BJ (cell line): ENCODE results near the gene SLC34A3. TPM values are rescaled to one million over a fixed set of nuclear protein-coding genes. Genes with fewer than 3 reads are reported as not detected.

Experiments
- CTCF ChIA-PET: fragments of 350-600 bp; formaldehyde crosslinking; extraction: SDS; loops from one replicate; lab custom pipeline; 2021; ENCODE audit warnings: antibody characterized with exemption, inconsistent platforms; lab: Yijun Ruan, JAX
- POLR2A ChIA-PET: fragments of 300-600 bp; sonication (Branson Sonifier 250); formaldehyde crosslinking; extraction: SDS; loops from one replicate; lab custom pipeline; 2021; ENCODE audit warnings: antibody characterized with exemption; lab: Charles Lee
- DNase-seq: peaks from one replicate; pipeline ENCODE4 v3.0.0-alpha.2; 2011; ENCODE audit warnings: low read depth
- H3K27me3 ChIP-seq: 2 replicates; pipeline ENCODE4 v1.6.0; 2011; ENCODE audit warnings: low read length; ENCODE audit not compliant: control insufficient read depth, insufficient read depth
- H3K36me3 ChIP-seq: 2 replicates; pipeline ENCODE4 v1.5.1; 2011; ENCODE audit warnings: low read length; ENCODE audit not compliant: control insufficient read depth, insufficient read depth
- H3K4me3 ChIP-seq: 2 replicates; pipeline ENCODE4 v1.5.1; 2011; ENCODE audit warnings: low read depth, mild to moderate bottlenecking, control low read depth, low read length
- polyA plus RNA-seq: library from polyadenylated mRNA; depleted of rRNA; stranded (reverse); fragments of >200 nt; gene quantifications from 2 replicates; pipeline ENCODE4 v1.2.3, GENCODE V29; 2011
- TF ChIP-seq, protein P1 (sequence below): IDR thresholded peaks from 2 replicates; pipeline ENCODE4 v1.5.1; 2011; ENCODE audit warnings: low read depth, mild to moderate bottlenecking, control low read depth, inconsistent platforms, low read length, moderate library complexity; ENCODE audit not compliant: insufficient read depth

The SLC34A3 gene
- polyA plus RNA-seq, 1 experiment, result not detected

DNA sequence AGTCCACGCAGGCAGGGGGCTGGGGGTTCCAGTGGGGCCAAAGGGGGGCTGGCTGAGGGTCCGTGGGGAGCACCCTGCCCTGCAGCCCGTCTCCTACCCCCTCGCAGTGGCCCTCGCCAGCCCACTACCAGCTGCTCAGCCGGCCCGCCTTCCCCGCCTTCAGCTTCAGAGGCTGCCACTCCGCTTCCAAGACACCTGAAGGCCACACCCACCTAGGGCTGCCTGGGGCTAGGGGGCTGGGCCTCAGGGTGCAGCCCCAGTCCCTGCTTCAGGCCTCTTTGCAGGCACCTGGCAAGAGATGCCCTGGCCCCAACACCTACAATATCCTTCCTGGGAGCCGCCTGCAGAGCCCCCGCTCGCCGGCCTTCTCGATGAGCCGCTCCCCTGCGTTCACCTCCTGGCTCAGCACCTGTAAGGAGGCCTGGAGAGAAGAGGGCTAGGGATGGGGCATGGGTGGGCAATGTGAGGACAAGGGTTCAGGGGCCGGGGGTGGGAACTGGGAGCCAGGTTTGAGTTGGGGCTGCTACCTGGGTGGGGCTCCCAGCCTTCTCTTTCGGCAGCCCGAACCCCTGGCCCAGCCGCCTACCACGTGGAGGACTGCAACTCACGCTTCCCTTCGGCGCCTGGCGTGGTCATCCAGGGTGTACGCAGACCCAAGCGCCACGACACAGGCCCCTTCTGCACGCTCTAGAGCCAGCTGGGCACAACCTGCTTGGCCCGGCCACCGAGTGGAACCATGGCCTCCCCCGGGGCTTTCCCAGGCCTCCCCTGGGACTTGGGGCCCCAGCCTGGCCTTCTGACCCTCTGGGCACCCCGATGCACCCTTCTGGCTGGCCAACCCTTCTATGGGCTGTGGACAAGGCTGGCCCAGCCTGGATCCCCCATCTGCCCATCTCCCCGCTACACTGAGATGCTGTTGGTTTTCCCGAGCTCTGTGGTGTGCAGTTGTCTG is 22.1 kb downstream of the SLC34A3 start:
- CTCF ChIA-PET, result interaction anchor here (0.9 to 1.9 kb wide), 7 partner anchors 8 to 224 kb away, joined by 3 to 4 read pairs (median 4); partner anchors contain the start of genes TOR4A and TUBB4B
- POLR2A ChIA-PET, result interaction anchor here (0.6 kb wide), 1 partner anchor 12 kb away, joined by 3 read pairs; no protein-coding TSS in a partner anchor

GRCh38 chr9:137253717-137254623 is 23.3 kb downstream of the SLC34A3 start:
- ChIA-PET POLR2A (interaction anchor here (1.1 kb wide), 1 partner anchor 11 kb away, joined by 4 read pairs; no protein-coding TSS in a partner anchor), CTCF (interaction anchor here (0.6 to 1.9 kb wide), 11 partner anchors 10 to 225 kb away, joined by 3 to 10 read pairs (median 3); partner anchors contain the start of genes TOR4A and TUBB4B)
- TF ChIP-seq, protein P1, sequence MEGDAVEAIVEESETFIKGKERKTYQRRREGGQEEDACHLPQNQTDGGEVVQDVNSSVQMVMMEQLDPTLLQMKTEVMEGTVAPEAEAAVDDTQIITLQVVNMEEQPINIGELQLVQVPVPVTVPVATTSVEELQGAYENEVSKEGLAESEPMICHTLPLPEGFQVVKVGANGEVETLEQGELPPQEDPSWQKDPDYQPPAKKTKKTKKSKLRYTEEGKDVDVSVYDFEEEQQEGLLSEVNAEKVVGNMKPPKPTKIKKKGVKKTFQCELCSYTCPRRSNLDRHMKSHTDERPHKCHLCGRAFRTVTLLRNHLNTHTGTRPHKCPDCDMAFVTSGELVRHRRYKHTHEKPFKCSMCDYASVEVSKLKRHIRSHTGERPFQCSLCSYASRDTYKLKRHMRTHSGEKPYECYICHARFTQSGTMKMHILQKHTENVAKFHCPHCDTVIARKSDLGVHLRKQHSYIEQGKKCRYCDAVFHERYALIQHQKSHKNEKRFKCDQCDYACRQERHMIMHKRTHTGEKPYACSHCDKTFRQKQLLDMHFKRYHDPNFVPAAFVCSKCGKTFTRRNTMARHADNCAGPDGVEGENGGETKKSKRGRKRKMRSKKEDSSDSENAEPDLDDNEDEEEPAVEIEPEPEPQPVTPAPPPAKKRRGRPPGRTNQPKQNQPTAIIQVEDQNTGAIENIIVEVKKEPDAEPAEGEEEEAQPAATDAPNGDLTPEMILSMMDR, result no peak
- DNase-seq, result no peak
- Histone ChIP-seq H3K4me3 (peak overlapping the region; percentile 99), H3K27me3 (no peaks in the 10 kb centered on the region; the same call in 1 of the 2 replicates), H3K36me3 (peaks cover 3% of the 10 kb centered on the region)

More for the DNA sequence above, 22.1 kb downstream of the SLC34A3 start:
- H3K27me3 ChIP-seq, result no peaks in the 10 kb centered on the region; the same call in 1 of the 2 replicates
- TF ChIP-seq, protein P1, result no peak
- DNase-seq, result no peak
- H3K4me3 ChIP-seq, result no peak overlapping the region
- peaks cover 3% of the 10 kb centered on the region for H3K36me3 ChIP-seq

- Histone ChIP-seq H3K36me3 (peaks cover 5% of the 10 kb centered on the region), H3K4me3 (peak within 1 kb of the TSS; percentile 99), H3K27me3 (no peaks in the 10 kb centered on the region)
- ChIA-PET POLR2A (interaction anchor here (0.8 to 1.1 kb wide), 2 partner anchors 11 to 12 kb away, joined by 3 to 4 read pairs; no protein-coding TSS in a partner anchor), CTCF (interaction anchor here (0.6 to 1.9 kb wide), 7 partner anchors 12 to 178 kb away, joined by 3 to 10 read pairs (median 3); partner anchors contain the start of gene TOR4A)
- TF ChIP-seq, protein P1, result no peak
- no peak for DNase-seq
Measured at GRCh38 chr9:137254624-137255447, 24.1 kb downstream of the SLC34A3 start, which contains the start of gene NELFB. Gene NELFB, plus strand, starts transcription at chr9:137255327.

DNA sequence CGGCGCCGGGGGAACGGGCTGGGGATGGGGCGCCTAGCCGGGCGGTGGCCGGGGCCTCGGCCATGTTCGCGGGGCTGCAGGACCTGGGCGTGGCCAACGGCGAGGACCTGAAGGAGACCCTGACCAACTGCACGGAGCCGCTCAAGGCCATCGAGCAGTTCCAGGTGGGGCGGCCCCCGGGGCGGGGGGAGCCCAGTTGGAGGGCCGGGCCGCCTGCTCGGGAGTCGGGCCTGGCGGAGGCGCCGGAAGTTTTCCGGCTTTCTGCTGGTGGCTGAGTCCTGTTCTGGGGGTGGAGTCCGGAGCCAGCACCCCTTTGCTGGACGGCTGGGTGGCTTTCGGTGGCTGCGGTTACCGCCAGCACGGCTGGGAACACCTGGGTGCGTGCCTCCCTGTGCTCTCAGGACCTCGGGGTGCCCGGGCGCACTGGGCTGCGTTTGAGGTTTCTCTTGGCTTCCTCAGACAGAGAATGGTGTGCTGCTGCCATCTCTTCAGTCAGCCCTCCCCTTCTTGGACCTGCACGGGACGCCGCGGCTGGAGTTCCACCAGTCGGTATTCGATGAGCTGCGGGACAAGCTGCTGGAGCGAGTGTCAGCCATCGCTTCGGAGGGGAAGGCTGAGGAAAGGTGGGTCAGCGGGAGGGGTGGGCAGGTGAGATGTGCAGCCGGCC is 24.9 kb downstream of the SLC34A3 start:
- H3K36me3 ChIP-seq, result peaks cover 5% of the 10 kb centered on the region
- H3K4me3 ChIP-seq, result peak overlapping the region; percentile 99
- POLR2A ChIA-PET, result interaction anchor here (0.6 to 0.8 kb wide), 2 partner anchors 11 to 29 kb away, joined by 3 read pairs; no protein-coding TSS in a partner anchor
- CTCF ChIA-PET, result interaction anchor here (0.7 to 1.7 kb wide), 2 partner anchors 13 to 22 kb away, joined by 3 to 4 read pairs; partner anchors contain the start of gene TOR4A
- TF ChIP-seq, protein P1, result no peak
- H3K27me3 ChIP-seq, result no peaks in the 10 kb centered on the region
- DNase-seq, result no peak
